Neural cell (in vitro differentiated cells): ENCODE data around the gene CCDC50. TPM values are rescaled to one million over a fixed set of nuclear protein-coding genes. Genes with fewer than 3 reads are reported as not detected.

Experiments used
- H2AFZ ChIP-seq: fragments of 200-600, 300-800 bp; sonication (generic), shearing (Covaris generic); 2 replicates; pipeline ENCODE4 v1.6.0; 2014; ENCODE audit warnings: low read depth, mild to moderate bottlenecking, antibody characterized with exemption, low read length, moderate library complexity
- H3F3A ChIP-seq: fragments of 200-600 bp; shearing (Covaris generic); 2 replicates; pipeline ENCODE4 v1.6.1; 2016; ENCODE audit warnings: mild to moderate bottlenecking, moderate library complexity, mixed read lengths, antibody characterized with exemption, low read length; ENCODE audit not compliant: insufficient read depth, poor library complexity, severe bottlenecking
- H3K27ac ChIP-seq: fragments of 200-600, 300-800 bp; sonication (generic), shearing (Covaris generic); 2 replicates; pipeline ENCODE4 v1.5.1; 2014; ENCODE audit warnings: mild to moderate bottlenecking, low read length, moderate library complexity
- H3K27me3 ChIP-seq: fragments of 300-800, 200-600 bp; sonication (generic), shearing (Covaris generic); 2 replicates; pipeline ENCODE4 v1.6.0; 2014; ENCODE audit warnings: mild to moderate bottlenecking, low read depth, low read length, moderate library complexity; ENCODE audit not compliant: insufficient read depth
- H3K36me3 ChIP-seq: fragments of 300-800, 200-600 bp; sonication (generic), shearing (Covaris generic); 2 replicates; pipeline ENCODE4 v1.5.1; 2014; ENCODE audit warnings: mild to moderate bottlenecking, antibody characterized with exemption, low read length, moderate library complexity; ENCODE audit not compliant: insufficient read depth
- H3K4me2 ChIP-seq: fragments of 300-800, 200-600 bp; sonication (generic), shearing (Covaris generic); 2 replicates; pipeline ENCODE4 v1.6.0; 2014; ENCODE audit warnings: mild to moderate bottlenecking, low read length
- H3K4me3 ChIP-seq: fragments of 300-800, 200-600 bp; sonication (generic), shearing (Covaris generic); 2 replicates; pipeline ENCODE4 v1.5.1; 2014; ENCODE audit warnings: mild to moderate bottlenecking, low read length, moderate library complexity
- H3K79me2 ChIP-seq: fragments of 200-600 bp; shearing (Covaris generic); replicated peaks from 2 replicates; pipeline ENCODE4 v1.6.0; 2014; ENCODE audit warnings: mild to moderate bottlenecking, low read length, moderate library complexity; ENCODE audit not compliant: insufficient read depth
- H3K9ac ChIP-seq: fragments of 300-800, 200-600 bp; sonication (generic), shearing (Covaris generic); 2 replicates; pipeline ENCODE4 v1.6.1; 2016; ENCODE audit warnings: mild to moderate bottlenecking, low read length, mixed read lengths
- H3K9me2 ChIP-seq: fragments of 200-600 bp; shearing (Covaris generic); 2 replicates; pipeline ENCODE4 v1.6.1; 2016; ENCODE audit warnings: mild to moderate bottlenecking, low read length, mixed read lengths; ENCODE audit not compliant: insufficient read depth
- H3K9me3 ChIP-seq: fragments of 200-600, 300-800 bp; sonication (generic), shearing (Covaris generic); 2 replicates; pipeline ENCODE4 v1.6.1; 2016; ENCODE audit warnings: mild to moderate bottlenecking, mixed run types, low read length, moderate library complexity, mixed read lengths
- H4K20me1 ChIP-seq: fragments of 200-600 bp; shearing (Covaris generic); 2 replicates; pipeline ENCODE4 v1.6.1; 2016; ENCODE audit warnings: mild to moderate bottlenecking, mixed run types; ENCODE audit not compliant: insufficient read depth
- EP300 ChIP-seq: fragments of 450-650 bp; conservative IDR thresholded peaks from 2 replicates; pipeline ENCODE4 v1.6.1; 2014; ENCODE audit warnings: antibody characterized with exemption, mild to moderate bottlenecking, moderate library complexity; ENCODE audit not compliant: poor library complexity, severe bottlenecking
- EZH2 ChIP-seq: fragments of 200-600, 300-800 bp; shearing (Covaris generic), sonication (generic); IDR thresholded peaks from 2 replicates; pipeline ENCODE4 v1.6.1; 2014; ENCODE audit warnings: antibody characterized with exemption, low read length, borderline replicate concordance, mild to moderate bottlenecking; ENCODE audit not compliant: insufficient read depth, poor library complexity, severe bottlenecking
- MXI1 ChIP-seq: fragments of 450-650 bp; conservative IDR thresholded peaks from 2 replicates; pipeline ENCODE4 v1.6.1; 2014; ENCODE audit warnings: antibody characterized with exemption, mild to moderate bottlenecking; ENCODE audit not compliant: poor library complexity, severe bottlenecking
- POLR2AphosphoS5 ChIP-seq: IDR thresholded peaks from 2 replicates; pipeline ENCODE4 v1.6.1; 2012
- RAD21 ChIP-seq: fragments of 450-650 bp; conservative IDR thresholded peaks from 2 replicates; pipeline ENCODE4 v1.6.1; 2014; ENCODE audit warnings: antibody characterized with exemption, mild to moderate bottlenecking, moderate library complexity
- SMC3 ChIP-seq: fragments of 450-650 bp; conservative IDR thresholded peaks from 2 replicates; pipeline ENCODE4 v1.6.1; 2014; ENCODE audit warnings: antibody characterized with exemption, mild to moderate bottlenecking, moderate library complexity; ENCODE audit not compliant: poor library complexity
- TAF1 ChIP-seq: IDR thresholded peaks from 2 replicates; pipeline ENCODE4 v1.6.1; 2012; ENCODE audit warnings: low read depth
- polyA plus RNA-seq: library from polyadenylated mRNA; depleted of rRNA; stranded (reverse); fragments of >200 nt; gene quantifications from 2 replicates; pipeline ENCODE4 v1.2.3, GENCODE V29; 2014
- TF ChIP-seq, protein P1 (sequence below): fragments of 450-650 bp; IDR thresholded peaks from 2 replicates; pipeline ENCODE4 v1.5.1; 2014; ENCODE audit warnings: antibody characterized with exemption, mild to moderate bottlenecking, moderate library complexity; ENCODE audit not compliant: poor library complexity, severe bottlenecking
- TF ChIP-seq, protein P2 (sequence below): IDR thresholded peaks from 2 replicates; pipeline ENCODE4 v1.6.1; 2012; ENCODE audit warnings: borderline replicate concordance

The CCDC50 gene
- polyA plus RNA-seq, 1 donor from 2014 or later: 58.2 TPM

DNA sequence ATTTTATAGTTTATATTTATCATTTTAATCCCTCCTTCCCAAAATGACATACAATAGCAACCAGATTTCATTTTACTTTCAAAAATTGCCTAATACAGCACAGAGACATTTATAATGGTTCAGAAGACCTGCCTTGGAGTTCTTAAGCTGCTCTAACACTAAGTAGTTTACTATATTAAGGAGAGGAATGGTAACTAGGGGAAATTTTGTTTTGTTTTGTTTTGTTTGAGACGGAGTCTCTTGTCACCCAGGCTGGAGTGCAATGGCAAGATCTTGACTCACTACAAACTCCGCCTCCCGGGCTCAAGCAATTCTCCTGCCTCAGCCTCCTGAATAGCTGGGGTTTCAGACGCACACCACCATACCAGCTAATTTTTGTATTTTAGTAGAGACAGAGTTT is 22.8 kb upstream of the CCDC50 start:
- no peaks in the 10 kb centered on the region for H3K27me3 ChIP-seq
- no peak overlapping the region for H3K4me2 ChIP-seq
- H3K9me2 ChIP-seq: no peaks in the 10 kb centered on the region
- no peak for TF ChIP-seq SMC3
- no peak for TF ChIP-seq EZH2
- no peak for TF ChIP-seq POLR2AphosphoS5
- TF ChIP-seq, protein P1, sequence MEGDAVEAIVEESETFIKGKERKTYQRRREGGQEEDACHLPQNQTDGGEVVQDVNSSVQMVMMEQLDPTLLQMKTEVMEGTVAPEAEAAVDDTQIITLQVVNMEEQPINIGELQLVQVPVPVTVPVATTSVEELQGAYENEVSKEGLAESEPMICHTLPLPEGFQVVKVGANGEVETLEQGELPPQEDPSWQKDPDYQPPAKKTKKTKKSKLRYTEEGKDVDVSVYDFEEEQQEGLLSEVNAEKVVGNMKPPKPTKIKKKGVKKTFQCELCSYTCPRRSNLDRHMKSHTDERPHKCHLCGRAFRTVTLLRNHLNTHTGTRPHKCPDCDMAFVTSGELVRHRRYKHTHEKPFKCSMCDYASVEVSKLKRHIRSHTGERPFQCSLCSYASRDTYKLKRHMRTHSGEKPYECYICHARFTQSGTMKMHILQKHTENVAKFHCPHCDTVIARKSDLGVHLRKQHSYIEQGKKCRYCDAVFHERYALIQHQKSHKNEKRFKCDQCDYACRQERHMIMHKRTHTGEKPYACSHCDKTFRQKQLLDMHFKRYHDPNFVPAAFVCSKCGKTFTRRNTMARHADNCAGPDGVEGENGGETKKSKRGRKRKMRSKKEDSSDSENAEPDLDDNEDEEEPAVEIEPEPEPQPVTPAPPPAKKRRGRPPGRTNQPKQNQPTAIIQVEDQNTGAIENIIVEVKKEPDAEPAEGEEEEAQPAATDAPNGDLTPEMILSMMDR: no peak
- TF ChIP-seq TAF1: no peak
- TF ChIP-seq RAD21: no peak
- no peak for TF ChIP-seq MXI1
- TF ChIP-seq, protein P2, sequence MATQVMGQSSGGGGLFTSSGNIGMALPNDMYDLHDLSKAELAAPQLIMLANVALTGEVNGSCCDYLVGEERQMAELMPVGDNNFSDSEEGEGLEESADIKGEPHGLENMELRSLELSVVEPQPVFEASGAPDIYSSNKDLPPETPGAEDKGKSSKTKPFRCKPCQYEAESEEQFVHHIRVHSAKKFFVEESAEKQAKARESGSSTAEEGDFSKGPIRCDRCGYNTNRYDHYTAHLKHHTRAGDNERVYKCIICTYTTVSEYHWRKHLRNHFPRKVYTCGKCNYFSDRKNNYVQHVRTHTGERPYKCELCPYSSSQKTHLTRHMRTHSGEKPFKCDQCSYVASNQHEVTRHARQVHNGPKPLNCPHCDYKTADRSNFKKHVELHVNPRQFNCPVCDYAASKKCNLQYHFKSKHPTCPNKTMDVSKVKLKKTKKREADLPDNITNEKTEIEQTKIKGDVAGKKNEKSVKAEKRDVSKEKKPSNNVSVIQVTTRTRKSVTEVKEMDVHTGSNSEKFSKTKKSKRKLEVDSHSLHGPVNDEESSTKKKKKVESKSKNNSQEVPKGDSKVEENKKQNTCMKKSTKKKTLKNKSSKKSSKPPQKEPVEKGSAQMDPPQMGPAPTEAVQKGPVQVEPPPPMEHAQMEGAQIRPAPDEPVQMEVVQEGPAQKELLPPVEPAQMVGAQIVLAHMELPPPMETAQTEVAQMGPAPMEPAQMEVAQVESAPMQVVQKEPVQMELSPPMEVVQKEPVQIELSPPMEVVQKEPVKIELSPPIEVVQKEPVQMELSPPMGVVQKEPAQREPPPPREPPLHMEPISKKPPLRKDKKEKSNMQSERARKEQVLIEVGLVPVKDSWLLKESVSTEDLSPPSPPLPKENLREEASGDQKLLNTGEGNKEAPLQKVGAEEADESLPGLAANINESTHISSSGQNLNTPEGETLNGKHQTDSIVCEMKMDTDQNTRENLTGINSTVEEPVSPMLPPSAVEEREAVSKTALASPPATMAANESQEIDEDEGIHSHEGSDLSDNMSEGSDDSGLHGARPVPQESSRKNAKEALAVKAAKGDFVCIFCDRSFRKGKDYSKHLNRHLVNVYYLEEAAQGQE: no peak
- no peak for TF ChIP-seq EP300
- H3K79me2 ChIP-seq: no peaks in the 10 kb centered on the region
- H3K9ac ChIP-seq: no peak overlapping the region
- H3K27ac ChIP-seq: no peak overlapping the region
- no peak overlapping the region for H3K4me3 ChIP-seq
- no peaks in the 10 kb centered on the region for H3K9me3 ChIP-seq
- no peaks in the 10 kb centered on the region for H4K20me1 ChIP-seq
- H3F3A ChIP-seq: no peaks in the 10 kb centered on the region
- H3K36me3 ChIP-seq: no peaks in the 10 kb centered on the region
- no peak overlapping the region for H2AFZ ChIP-seq

DNA sequence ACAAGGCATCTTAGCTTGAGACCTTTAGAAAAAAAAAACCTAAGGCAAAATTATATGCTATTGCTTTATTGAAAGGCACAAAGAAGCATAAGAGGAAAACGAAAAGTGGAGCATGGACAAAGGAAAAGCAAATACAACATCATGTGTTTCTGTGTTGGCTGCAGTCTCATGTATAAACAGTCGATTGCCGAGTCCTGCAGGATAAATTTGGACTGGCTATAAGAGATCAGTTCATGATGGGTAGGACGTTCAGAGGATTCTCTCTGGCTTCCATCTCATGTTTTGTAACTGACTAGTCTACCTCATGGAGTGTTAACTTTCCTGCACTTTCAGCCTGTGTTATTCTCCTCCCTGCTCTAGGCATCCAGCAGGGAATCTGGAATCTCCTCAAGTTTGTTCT is 21.9 kb upstream of the CCDC50 start:
- no peak overlapping the region for H2AFZ ChIP-seq
- no peaks in the 10 kb centered on the region for H3K9me2 ChIP-seq
- no peak overlapping the region for H3K27ac ChIP-seq
- no peaks in the 10 kb centered on the region for H3K27me3 ChIP-seq
- H3K4me2 ChIP-seq: no peak overlapping the region
- no peaks in the 10 kb centered on the region for H3K36me3 ChIP-seq
- H3K9ac ChIP-seq: no peak overlapping the region
- no peaks in the 10 kb centered on the region for H3K79me2 ChIP-seq
- H3K4me3 ChIP-seq: no peak overlapping the region
- no peaks in the 10 kb centered on the region for H4K20me1 ChIP-seq
- TF ChIP-seq RAD21 (no peak), EP300 (no peak), SMC3 (no peak), TAF1 (no peak)
- TF ChIP-seq, protein P2: no peak
- TF ChIP-seq, protein P1: no peak
- no peaks in the 10 kb centered on the region for H3F3A ChIP-seq
- no peaks in the 10 kb centered on the region for H3K9me3 ChIP-seq
